ENCODE data around the gene PARD6A.

The PARD6A gene

GRCh38 chr16:67673712-67674580 lies 13.2 kb downstream of the PARD6A start:
- Histone ChIP-seq H3K4me3 (ENCODE audit: low read depth, low read length) (no peak overlapping the region), H3K9me3 (ENCODE audit: control insufficient read depth, insufficient read depth, low read depth, low read length) (no peaks in the 10 kb centered on the region), H3K4me1 (ENCODE audit: control insufficient read depth, insufficient read depth, low read length) (0 out of 2 replicates have a peak, but pooled peaks cover 3% of the 10 kb centered on the region), H3K27ac (ENCODE audit: extremely low read depth, low read depth, low read length) (no peak overlapping the region), H3K36me3 (ENCODE audit: control insufficient read depth in 2 of 2, insufficient read depth in 1 of 2, low read length in 2 of 2) (peaks cover 0 to 16% of the 10 kb centered on the region in 2 experiments; a peak in 1 of 3 replicates)
- 0 out of 2 replicates have a peak, but pooled peaks have one; percentile 23 for TF ChIP-seq ZNF398 (tag by site-specific recombination; IDR thresholded peaks at IDR 0.05)
- no peak for TF ChIP-seq ZNF37A (tag by site-specific recombination; IDR thresholded peaks at IDR 0.05)
- TF ChIP-seq ZNF660 (tag by site-specific recombination; IDR thresholded peaks at IDR 0.05), result no peak
- TF ChIP-seq ZNF623 (tag by site-specific recombination; IDR thresholded peaks at IDR 0.05), result no peak
- no peak for TF ChIP-seq ZNF791 (tag by site-specific recombination; IDR thresholded peaks at IDR 0.05)
- TF ChIP-seq ZNF23 (tag by site-specific recombination; IDR thresholded peaks at IDR 0.05; ENCODE audit: borderline replicate concordance), result no peak
- TF ChIP-seq TRIM28 (IDR thresholded peaks at IDR 0.05; ENCODE audit: borderline replicate concordance, low read length), result no peak
- ChIA-PET CTCF (interaction anchor here (0.5 to 3.1 kb wide), 16 partner anchors 9 to 429 kb away, joined by 3 to 31 read pairs (median 4); partner anchors contain the start of genes CENPT, GFOD2 and NRN1L), POLR2A (interaction anchor here (0.6 kb wide), 1 partner anchor 46 kb away, joined by 4 read pairs; no protein-coding TSS in a partner anchor)

GRCh38 chr16:67674851-67675578 lies 14.3 kb downstream of the PARD6A start:
- Histone ChIP-seq H3K36me3 (ENCODE audit: control insufficient read depth in 2 of 2, insufficient read depth in 1 of 2, low read length in 2 of 2) (peaks cover 0 to 18% of the 10 kb centered on the region in 2 experiments; a peak in 1 of 3 replicates), H3K4me3 (ENCODE audit: low read depth, low read length) (no peak overlapping the region), H3K27ac (ENCODE audit: extremely low read depth, low read depth, low read length) (no peak overlapping the region), H3K4me1 (ENCODE audit: control insufficient read depth, insufficient read depth, low read length) (0 out of 2 replicates have a peak, but pooled peaks cover 3% of the 10 kb centered on the region), H3K9me3 (ENCODE audit: control insufficient read depth, insufficient read depth, low read depth, low read length) (no peaks in the 10 kb centered on the region)
- ChIA-PET POLR2A (no interaction called here), CTCF (interaction anchor here (0.6 to 1.3 kb wide), 4 partner anchors 39 to 209 kb away, joined by 3 to 4 read pairs (median 3); partner anchors contain the start of gene NRN1L)
- TF ChIP-seq PRDM10 (tag by site-specific recombination; IDR thresholded peaks at IDR 0.05), result no peak
- TF ChIP-seq ZNF37A (tag by site-specific recombination; IDR thresholded peaks at IDR 0.05), result no peak
- TF ChIP-seq ZNF26 (tag by site-specific recombination; IDR thresholded peaks at IDR 0.05), result no peak
- no peak for TF ChIP-seq ZNF433 (tag by site-specific recombination; IDR thresholded peaks at IDR 0.05; ENCODE audit: low read depth)
- no peak for TF ChIP-seq FEZF1 (tag by site-specific recombination; IDR thresholded peaks at IDR 0.05)
- TF ChIP-seq ZNF677 (tag by site-specific recombination; IDR thresholded peaks at IDR 0.05), result no peak
- no peak for TF ChIP-seq ZNF221 (tag by site-specific recombination; IDR thresholded peaks at IDR 0.05; ENCODE audit: borderline replicate concordance)
- TF ChIP-seq ZNF701 (tag by site-specific recombination; IDR thresholded peaks at IDR 0.05), result no peak
- TF ChIP-seq ZNF24 (tag by site-specific recombination; IDR thresholded peaks at IDR 0.05), result no peak
- no peak for TF ChIP-seq ZBTB49 (tag by site-specific recombination; IDR thresholded peaks at IDR 0.05; ENCODE audit: low read depth)
- no peak for TF ChIP-seq ZSCAN23 (tag by site-specific recombination; IDR thresholded peaks at IDR 0.05)
